ENCODE measurements around the gene FILIP1L. TPM values are rescaled to one million over a fixed set of nuclear protein-coding genes. Genes with fewer than 3 reads are reported as not detected.

FILIP1L gene
- polyA plus RNA-seq, 1 experiment: 31.2 TPM

- DNase-seq (ENCODE audit: low read depth): no peak
- H3K36me3 ChIP-seq (ENCODE audit: control insufficient read depth, insufficient read depth, low read length): peaks cover 1% of the 10 kb centered on the region
- no peaks in the 10 kb centered on the region for H3K27me3 ChIP-seq (ENCODE audit: control insufficient read depth, insufficient read depth, low read length)
- ChIA-PET CTCF (interaction anchor here (0.6 to 1.1 kb wide), 3 partner anchors 9 to 138 kb away, joined by 3 to 8 read pairs (median 3); no protein-coding TSS in a partner anchor), POLR2A (no interaction called here)
- TF ChIP-seq, protein P1, sequence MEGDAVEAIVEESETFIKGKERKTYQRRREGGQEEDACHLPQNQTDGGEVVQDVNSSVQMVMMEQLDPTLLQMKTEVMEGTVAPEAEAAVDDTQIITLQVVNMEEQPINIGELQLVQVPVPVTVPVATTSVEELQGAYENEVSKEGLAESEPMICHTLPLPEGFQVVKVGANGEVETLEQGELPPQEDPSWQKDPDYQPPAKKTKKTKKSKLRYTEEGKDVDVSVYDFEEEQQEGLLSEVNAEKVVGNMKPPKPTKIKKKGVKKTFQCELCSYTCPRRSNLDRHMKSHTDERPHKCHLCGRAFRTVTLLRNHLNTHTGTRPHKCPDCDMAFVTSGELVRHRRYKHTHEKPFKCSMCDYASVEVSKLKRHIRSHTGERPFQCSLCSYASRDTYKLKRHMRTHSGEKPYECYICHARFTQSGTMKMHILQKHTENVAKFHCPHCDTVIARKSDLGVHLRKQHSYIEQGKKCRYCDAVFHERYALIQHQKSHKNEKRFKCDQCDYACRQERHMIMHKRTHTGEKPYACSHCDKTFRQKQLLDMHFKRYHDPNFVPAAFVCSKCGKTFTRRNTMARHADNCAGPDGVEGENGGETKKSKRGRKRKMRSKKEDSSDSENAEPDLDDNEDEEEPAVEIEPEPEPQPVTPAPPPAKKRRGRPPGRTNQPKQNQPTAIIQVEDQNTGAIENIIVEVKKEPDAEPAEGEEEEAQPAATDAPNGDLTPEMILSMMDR (IDR thresholded peaks at IDR 0.05; ENCODE audit: insufficient read depth, low read depth, low read length): no peak
- no peak overlapping the region for H3K4me3 ChIP-seq (ENCODE audit: low read depth, low read length)
Measured at GRCh38 chr3:99799422-99799821, 314.9 kb downstream of the FILIP1L start.

GRCh38 chr3:99795573-99795972 is 318.7 kb downstream of the FILIP1L start:
- no peak for DNase-seq (ENCODE audit: low read depth)
- Histone ChIP-seq H3K4me3 (ENCODE audit: low read depth, low read length) (no peak overlapping the region), H3K36me3 (ENCODE audit: control insufficient read depth, insufficient read depth, low read length) (peaks cover 4% of the 10 kb centered on the region), H3K27me3 (ENCODE audit: control insufficient read depth, insufficient read depth, low read length) (no peaks in the 10 kb centered on the region)
- ChIA-PET CTCF (interaction anchor here (0.9 to 1.7 kb wide), 2 partner anchors 13 to 14 kb away, joined by 3 to 6 read pairs; no protein-coding TSS in a partner anchor), POLR2A (interaction anchor here (0.8 kb wide), 1 partner anchor 10 kb away, joined by 6 read pairs; no protein-coding TSS in a partner anchor)
- TF ChIP-seq, protein P1 (IDR thresholded peaks at IDR 0.05; ENCODE audit: insufficient read depth, low read depth, low read length): no peak

- peaks cover 6% of the 10 kb centered on the region for H3K36me3 ChIP-seq (ENCODE audit: control insufficient read depth, insufficient read depth, low read length)
- no peak for DNase-seq (ENCODE audit: low read depth)
- no peaks in the 10 kb centered on the region for H3K27me3 ChIP-seq (ENCODE audit: control insufficient read depth, insufficient read depth, low read length)
- ChIA-PET POLR2A (no interaction called here), CTCF (interaction anchor here (0.6 kb wide), 1 partner anchor 244 kb away, joined by 4 read pairs; no protein-coding TSS in a partner anchor)
- H3K4me3 ChIP-seq (ENCODE audit: low read depth, low read length): no peak overlapping the region
- TF ChIP-seq, protein P1 (IDR thresholded peaks at IDR 0.05; ENCODE audit: insufficient read depth, low read depth, low read length): no peak
Measured at GRCh38 chr3:99794485-99794884, 319.8 kb downstream of the FILIP1L start.

DNA sequence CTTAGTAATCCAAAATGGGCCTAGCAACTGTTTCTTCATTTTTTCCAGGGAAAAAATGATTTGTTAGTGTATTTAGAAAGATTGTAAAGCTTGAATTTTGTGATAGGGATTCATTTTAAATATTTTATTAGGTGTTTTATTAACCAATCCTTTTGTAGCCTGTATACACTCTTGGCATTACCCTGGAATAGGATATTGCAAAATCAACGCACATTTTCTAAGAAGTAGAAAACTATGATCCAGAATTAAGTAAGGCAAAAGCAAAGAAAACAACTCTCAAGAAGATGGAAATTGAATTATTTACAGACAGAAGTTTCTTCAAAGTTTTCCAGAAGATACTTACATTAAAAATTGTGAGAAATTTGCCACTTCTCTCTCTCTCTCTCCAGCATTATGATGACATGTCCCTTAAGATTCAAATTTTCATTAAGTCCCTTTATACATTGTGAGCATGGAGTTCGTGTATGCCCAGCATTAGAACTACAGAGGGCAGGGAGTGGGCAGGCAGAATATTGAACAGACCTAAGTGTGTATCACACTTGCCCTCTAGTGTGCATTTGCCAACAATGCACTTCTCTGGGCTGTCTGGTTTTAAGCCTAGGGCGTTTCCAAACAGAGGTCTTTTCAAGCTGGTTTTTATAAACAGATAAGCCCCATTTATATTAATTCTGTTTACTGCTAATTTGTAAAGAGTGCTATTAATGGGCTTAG is 325.1 kb downstream of the FILIP1L start:
- Histone ChIP-seq H3K27me3 (ENCODE audit: control insufficient read depth, insufficient read depth, low read length) (no peaks in the 10 kb centered on the region), H3K4me3 (ENCODE audit: low read depth, low read length) (no peak overlapping the region), H3K36me3 (ENCODE audit: control insufficient read depth, insufficient read depth, low read length) (0 out of 2 replicates have a peak, but pooled peaks cover 2% of the 10 kb centered on the region)
- POLR2A ChIA-PET: interaction anchor here (0.5 to 0.6 kb wide), 2 partner anchors 19 to 152 kb away, joined by 3 to 10 read pairs; no protein-coding TSS in a partner anchor
- TF ChIP-seq, protein P1 (IDR thresholded peaks at IDR 0.05; ENCODE audit: insufficient read depth, low read depth, low read length): peak; percentile 83
- no peak for DNase-seq (ENCODE audit: low read depth)
- CTCF ChIA-PET: interaction anchor here (0.6 to 2.0 kb wide), 15 partner anchors 12 to 767 kb away, joined by 3 to 7 read pairs (median 3); no protein-coding TSS in a partner anchor

Small RNA genes within 50 kb of the gene (small RNA-seq; reads per million reads assigned to genes)
- gene MIR3921 (ENCODE audit: insufficient read length, low read depth, low replicate concordance): not detected

Other genes starting within 250 kb of the FILIP1L start
- 22.5 and 46.7 TPM in 2 replicates for gene TBC1D23, start 146.5 kb upstream of the FILIP1L start, polyA plus RNA-seq (2011; rRNA removed)
- gene NIT2, start 220.3 kb upstream of the FILIP1L start, polyA plus RNA-seq (2011; rRNA removed): 34.5 and 49.3 TPM in 2 replicates